HG02973 (cell line): ENCODE data around the gene PRDX5.
A peak's percentile ranks its signal among the peaks of the same experiment; 100 is the strongest.

Experiments
- ATAC-seq: cut with Tn5 transposase; IDR thresholded peaks from one replicate; pipeline ENCODE4 v1.9.1; 2021; ENCODE audit warnings: moderate library complexity; ENCODE audit not compliant: unreplicated experiment

PRDX5 gene

GRCh38 chr11:64343767-64344559 lies 26.0 kb downstream of the PRDX5 start:
- ATAC-seq = no peak

GRCh38 chr11:64344787-64345186 lies 26.9 kb downstream of the PRDX5 start:
- no peak for ATAC-seq

- no peak for ATAC-seq
Observed at GRCh38 chr11:64347193-64347867, 29.4 kb downstream of the PRDX5 start.

GRCh38 chr11:64348383-64349024 lies 30.6 kb downstream of the PRDX5 start:
- no peak for ATAC-seq

- ATAC-seq = no peak
Observed at GRCh38 chr11:64349025-64349387, 31.1 kb downstream of the PRDX5 start.

- no peak for ATAC-seq
Observed at GRCh38 chr11:64349404-64349803, 31.5 kb downstream of the PRDX5 start.

- ATAC-seq = no peak
Observed at GRCh38 chr11:64351136-64351631, 33.3 kb downstream of the PRDX5 start.

GRCh38 chr11:64352099-64352994 lies 34.4 kb downstream of the PRDX5 start:
- ATAC-seq = no peak

GRCh38 chr11:64352995-64353714 lies 35.2 kb downstream of the PRDX5 start:
- no peak for ATAC-seq

- no peak for ATAC-seq
Observed at GRCh38 chr11:64353715-64354506, 36.0 kb downstream of the PRDX5 start.

- no peak for ATAC-seq
Observed at GRCh38 chr11:64355078-64355940, 37.4 kb downstream of the PRDX5 start.

GRCh38 chr11:64356498-64357411 lies 38.8 kb downstream of the PRDX5 start:
- no peak for ATAC-seq

- ATAC-seq = no peak
Observed at GRCh38 chr11:64357446-64357845, 39.5 kb downstream of the PRDX5 start.

GRCh38 chr11:64357904-64358535 lies 40.1 kb downstream of the PRDX5 start:
- no peak for ATAC-seq

GRCh38 chr11:64358536-64358906 lies 40.6 kb downstream of the PRDX5 start:
- no peak for ATAC-seq

- peak; percentile 61 for ATAC-seq
Observed at GRCh38 chr11:64358907-64359711, 41.2 kb downstream of the PRDX5 start, which contains the start of gene RPS6KA4. Gene RPS6KA4, plus strand, starts transcription at chr11:64359162. Its CDS starts 74 bp downstream, at chr11:64359236.
